GM12878 (cell line): ENCODE measurements around the gene VIL1. TPM values are rescaled to one million over a fixed set of nuclear protein-coding genes. Genes with fewer than 3 reads are reported as not detected.

Experiments
- ATAC-seq: fragments of 200-7000 bp; cut with Tn5 transposase; 3 replicates; pipeline ENCODE4 v1.9.1; 2020; ENCODE audit warnings: mild to moderate bottlenecking, moderate library complexity
- BruUV-seq: library from RNA; stranded (reverse); fragments of 400-500 nt; replicated peaks from 2 replicates; lab custom pipeline; 2021; lab: Mats Ljungman, UMichigan
- CTCF ChIA-PET: fragments of 300-600 bp; sonication (Branson Sonifier 250); formaldehyde crosslinking; extraction: SDS; loops from one replicate; lab custom pipeline; 2021; ENCODE audit warnings: inconsistent platforms; lab: Yijun Ruan, JAX
- POLR2A ChIA-PET: fragments of 350-600 bp; formaldehyde crosslinking; extraction: SDS; loops from one replicate; lab custom pipeline; 2021; ENCODE audit warnings: inconsistent platforms; lab: Charles Lee
- RAD21 ChIA-PET: fragments of 300-600 bp; sonication (Branson Sonifier 250); formaldehyde crosslinking; loops from one replicate; lab custom pipeline; 2023; ENCODE audit warnings: antibody characterized with exemption; ENCODE audit not compliant: unreplicated experiment; lab: Charles Lee
- SMC1A ChIA-PET: fragments of 300-600 bp; sonication (Branson Sonifier 250); formaldehyde crosslinking; loops from one replicate; lab custom pipeline; 2023; ENCODE audit not compliant: unreplicated experiment, uncharacterized antibody; lab: Charles Lee
- DNase-seq: peaks from one replicate; pipeline ENCODE4 v3.0.0-alpha.2; 2011; ENCODE audit warnings: low read depth, low spot score
- FAIRE-seq: peaks from 3 replicates; lab custom pipeline; 2011; peaks lifted over from hg19 to GRCh38; lab: Jason Lieb, UNC
- H2AFZ ChIP-seq: 2 replicates; pipeline ENCODE4 v1.6.0; 2011; ENCODE audit warnings: low read depth, low read length, control low read depth; ENCODE audit not compliant: control insufficient read depth
- H3K27ac ChIP-seq: 2 replicates; pipeline ENCODE4 v1.5.1; 2011; ENCODE audit warnings: control low read depth; ENCODE audit not compliant: control insufficient read depth, insufficient read depth
- H3K27me3 ChIP-seq, 2 experiments: replicated peaks in 1 of 2; 2 replicates each; pipeline versions ENCODE4 v1.6.0 to v1.6.1; 2011; ENCODE audit warnings: low read length in 1 of 2; ENCODE audit not compliant: control insufficient read depth in 2 of 2, insufficient read depth in 2 of 2
- H3K36me3 ChIP-seq, 2 experiments: 2 replicates each; pipeline ENCODE4 v1.5.1; 2011; ENCODE audit warnings: low read length in 1 of 2; ENCODE audit not compliant: control insufficient read depth in 2 of 2, insufficient read depth in 2 of 2
- H3K4me1 ChIP-seq: 2 replicates; pipeline ENCODE4 v1.6.1; 2011; ENCODE audit warnings: mild to moderate bottlenecking, low read length, moderate library complexity, mixed read lengths; ENCODE audit not compliant: control insufficient read depth, insufficient read depth
- H3K4me2 ChIP-seq: 2 replicates; pipeline ENCODE4 v1.6.0; 2011; ENCODE audit warnings: control low read depth; ENCODE audit not compliant: control insufficient read depth, insufficient read depth
- H3K4me3 ChIP-seq: fragments of 200-600 bp; sonication (generic); 2 replicates; pipeline ENCODE4 v1.5.1; 2016
- H3K79me2 ChIP-seq: 2 replicates; pipeline ENCODE4 v1.6.0; 2011; ENCODE audit warnings: low read length; ENCODE audit not compliant: control insufficient read depth, insufficient read depth
- H3K9ac ChIP-seq: 2 replicates; pipeline ENCODE4 v1.8.0; 2011; ENCODE audit warnings: low read length, control low read depth, mixed read lengths; ENCODE audit not compliant: control insufficient read depth, insufficient read depth
- H3K9me3 ChIP-seq: replicated peaks from 3 replicates; pipeline ENCODE4 v1.5.1; 2011; ENCODE audit warnings: mild to moderate bottlenecking, low read length; ENCODE audit not compliant: control insufficient read depth, insufficient read depth
- H4K20me1 ChIP-seq: 2 replicates; pipeline ENCODE4 v1.6.0; 2011; ENCODE audit not compliant: control insufficient read depth, insufficient read depth
- ATF3 ChIP-seq: IDR thresholded peaks from 2 replicates; pipeline ENCODE4 v1.6.1; 2011; ENCODE audit warnings: low read depth, mild to moderate bottlenecking, low read length, moderate library complexity, borderline replicate concordance; ENCODE audit errors: extremely low read depth
- CREB1 ChIP-seq: IDR thresholded peaks from 2 replicates; pipeline ENCODE4 v1.6.1; 2012; ENCODE audit warnings: low read depth, mild to moderate bottlenecking, inconsistent platforms
- EP300 ChIP-seq, 2 experiments: fragments of 150-350 bp in 1 of 2; IDR thresholded peaks; 2 replicates each; pipeline ENCODE4 v1.6.1; 2011 to 2012; ENCODE audit warnings: low read depth in 2 of 2, low read length in 2 of 2, borderline replicate concordance in 1 of 2, improper control_type of control experiment in 1 of 2, inconsistent platforms in 1 of 2; ENCODE audit not compliant: control insufficient read depth in 1 of 2
- ETV6 ChIP-seq, 2 experiments: fragments of 450-650 bp in 1 of 2; IDR thresholded peaks in 1 of 2; conservative IDR thresholded peaks in 1 of 2; 2 replicates each; pipeline ENCODE4 v1.6.1; 2014; ENCODE audit warnings: antibody characterized with exemption in 1 of 2, borderline replicate concordance in 1 of 2, low read depth in 1 of 2, mild to moderate bottlenecking in 1 of 2, moderate library complexity in 1 of 2
- EZH2 ChIP-seq: IDR thresholded peaks from 2 replicates; pipeline ENCODE4 v1.6.1; 2012; ENCODE audit warnings: low read depth, mild to moderate bottlenecking, control low read depth, inconsistent platforms, low read length, borderline replicate concordance; ENCODE audit not compliant: control insufficient read depth
- FOXM1 ChIP-seq: IDR thresholded peaks from 2 replicates; pipeline ENCODE4 v1.6.1; 2012; ENCODE audit warnings: low read depth, mild to moderate bottlenecking, inconsistent platforms, low read length, moderate library complexity
- GATAD2B ChIP-seq: fragments of 450-650 bp; conservative IDR thresholded peaks from 2 replicates; pipeline ENCODE4 v1.6.1; 2017; ENCODE audit warnings: low read depth, mild to moderate bottlenecking, moderate library complexity
- PML ChIP-seq: IDR thresholded peaks from 2 replicates; pipeline ENCODE4 v1.6.1; 2012; ENCODE audit warnings: low read length, inconsistent platforms
- STAT1 ChIP-seq: fragments of 450-650 bp; conservative IDR thresholded peaks from 2 replicates; pipeline ENCODE4 v1.6.1; 2014; ENCODE audit warnings: antibody characterized with exemption, mild to moderate bottlenecking
- TARDBP ChIP-seq: IDR thresholded peaks from 2 replicates; pipeline ENCODE4 v1.6.1; 2016; ENCODE audit warnings: borderline replicate concordance
- TBL1XR1 ChIP-seq: IDR thresholded peaks from 2 replicates; pipeline ENCODE4 v1.6.1; 2012; ENCODE audit warnings: low read depth, low read length, improper control_type of control experiment
- WRNIP1 ChIP-seq: IDR thresholded peaks from 2 replicates; pipeline ENCODE4 v1.6.1; 2011; ENCODE audit warnings: low read depth, low read length, improper control_type of control experiment, borderline replicate concordance
- ZBTB33 ChIP-seq: fragments of 450-650 bp; IDR thresholded peaks from 2 replicates; pipeline ENCODE4 v1.6.1; 2017; ENCODE audit warnings: mild to moderate bottlenecking
- WGBS: methylation state at CpG from one replicate; pipeline ENCODE4 v1.1.6; 2016; ENCODE audit warnings: low lambda C conversion rate; ENCODE audit not compliant: insufficient replicate concordance, insufficient coverage; ENCODE audit errors: missing lambda C conversion rate; 5-methylcytosine and 5-hydroxymethylcytosine counted together
- in situ Hi-C: fragments of 300-500 bp; cut with MboI; formaldehyde crosslinking; loops from 9 replicates; pipeline ENCODE4 v1.14.3; 2018; ENCODE audit warnings: mixed read lengths
- intact Hi-C: fragments of 100-400 bp; cut with micrococcal nuclease; formaldehyde crosslinking; loops from one replicate; pipeline ENCODE4 v1.14.2; 2022; ENCODE audit not compliant: unreplicated experiment
- polyA plus RNA-seq, 11 experiments: library from polyadenylated mRNA; depleted of rRNA in 4 of 11; unstranded in 6 of 11; stranded (reverse) in 5 of 11; fragments of >200 nt; fragmentation: Nextera tagmentation in 4 of 11; fragmentation: Illumina TruSeq in 1 of 11; extraction: Ambion mirVana in 4 of 11; extraction: Trizol in 1 of 11; gene quantifications; 1 replicate in 1 of 11; 2 replicates in 10 of 11; pipeline versions ENCODE4 v1.2.1 to v1.2.3, GENCODE V29; 2011 to 2016; ENCODE audit warnings: inconsistent platforms in 2 of 11, missing spikeins in 2 of 11, low read depth in 1 of 11
- total RNA-seq, 4 experiments: library from RNA; depleted of rRNA in 3 of 4; stranded (reverse); fragments of >200 nt in 3 of 4; fragmentation: Illumina TruSeq in 1 of 4; extraction: Trizol in 1 of 4; gene quantifications; 2 replicates each; pipeline versions ENCODE4 v1.2.1 to v1.2.3, GENCODE V29; 2013 to 2021
- TF ChIP-seq, protein P1 (sequence below): fragments of 450-650 bp; IDR thresholded peaks from 2 replicates; pipeline ENCODE4 v1.6.1; 2018; ENCODE audit warnings: borderline replicate concordance, mild to moderate bottlenecking; ENCODE audit not compliant: partially characterized antibody

VIL1 gene
- total and polyA plus RNA-seq, 10 of the 15 experiments (the other 5 are each of a cell fraction or from before 2014, with no cell fraction given) = 0.03 to 1.9 (median 0.33) TPM

- intact Hi-C loops (no loop called here), in situ Hi-C loops (no loop called here)
- Histone ChIP-seq H3K9me3 (no peaks in the 10 kb centered on the region), H3K79me2 (no peaks in the 10 kb centered on the region), H3K4me2 (no peak overlapping the region), H3K27me3 (no peaks in the 10 kb centered on the region), H2AFZ (no peak overlapping the region), H3K9ac (no peak overlapping the region), H4K20me1 (no peaks in the 10 kb centered on the region), H3K4me3 (no peak overlapping the region), H3K4me1 (no peaks in the 10 kb centered on the region), H3K27ac (no peak overlapping the region), H3K36me3 (no peaks in the 10 kb centered on the region)
- ATAC-seq = no peak
- BruUV-seq = no TSS peak
- WGBS = 49% methylated on average over 10 of the region's 10 CpGs
- SMC1A ChIA-PET = no interaction called here
- no peak for DNase-seq
- RAD21 ChIA-PET = no interaction called here
- POLR2A ChIA-PET = no interaction called here
- CTCF ChIA-PET = no interaction called here
- FAIRE-seq = no peak
- TF ChIP-seq, protein P1, sequence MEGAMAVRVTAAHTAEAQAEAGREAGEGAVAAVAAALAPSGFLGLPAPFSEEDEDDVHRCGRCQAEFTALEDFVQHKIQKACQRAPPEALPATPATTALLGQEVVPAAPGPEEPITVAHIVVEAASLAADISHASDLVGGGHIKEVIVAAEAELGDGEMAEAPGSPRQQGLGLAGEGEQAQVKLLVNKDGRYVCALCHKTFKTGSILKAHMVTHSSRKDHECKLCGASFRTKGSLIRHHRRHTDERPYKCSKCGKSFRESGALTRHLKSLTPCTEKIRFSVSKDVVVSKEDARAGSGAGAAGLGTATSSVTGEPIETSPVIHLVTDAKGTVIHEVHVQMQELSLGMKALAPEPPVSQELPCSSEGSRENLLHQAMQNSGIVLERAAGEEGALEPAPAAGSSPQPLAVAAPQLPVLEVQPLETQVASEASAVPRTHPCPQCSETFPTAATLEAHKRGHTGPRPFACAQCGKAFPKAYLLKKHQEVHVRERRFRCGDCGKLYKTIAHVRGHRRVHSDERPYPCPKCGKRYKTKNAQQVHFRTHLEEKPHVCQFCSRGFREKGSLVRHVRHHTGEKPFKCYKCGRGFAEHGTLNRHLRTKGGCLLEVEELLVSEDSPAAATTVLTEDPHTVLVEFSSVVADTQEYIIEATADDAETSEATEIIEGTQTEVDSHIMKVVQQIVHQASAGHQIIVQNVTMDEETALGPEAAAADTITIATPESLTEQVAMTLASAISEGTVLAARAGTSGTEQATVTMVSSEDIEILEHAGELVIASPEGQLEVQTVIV = no peak
- no peak for TF ChIP-seq EP300 (IDR thresholded peaks at IDR 0.05; ENCODE audit: borderline replicate concordance in 1 of 2, control insufficient read depth in 1 of 2, low read depth in 2 of 2, low read length in 2 of 2)
- TF ChIP-seq ATF3 = no peak
- TF ChIP-seq WRNIP1 = no peak
- TF ChIP-seq GATAD2B = no peak
- TF ChIP-seq PML = no peak
- TF ChIP-seq CREB1 = no peak
- no peak for TF ChIP-seq FOXM1
- TF ChIP-seq EZH2 = no peak
- TF ChIP-seq TBL1XR1 = no peak
- TF ChIP-seq TARDBP = no peak
- no peak for TF ChIP-seq ZBTB33
- TF ChIP-seq ETV6 (conservative IDR thresholded peaks at IDR 0.05 in 1 of 2, IDR thresholded peaks at IDR 0.05 in 1 of 2; ENCODE audit: borderline replicate concordance in 1 of 2, low read depth in 1 of 2) = no peak
- no peak for TF ChIP-seq STAT1
Measured at GRCh38 chr2:218431878-218432277, 13.0 kb downstream of the VIL1 start.
